Astrocyte of the spinal cord (primary cell): ENCODE measurements around the gene APC2.

Experiments used
- DNase-seq: peaks from one replicate; pipeline ENCODE4 v3.0.0; 2011; ENCODE audit warnings: low read depth, low spot score
- H3K4me3 ChIP-seq: 2 replicates; pipeline ENCODE4 v1.5.1; 2011; ENCODE audit warnings: low read depth, mild to moderate bottlenecking, low read length, moderate library complexity
- CTCF ChIP-seq: IDR thresholded peaks from 2 replicates; pipeline ENCODE4 v1.5.1; 2012; ENCODE audit warnings: low read depth, mild to moderate bottlenecking, low read length, inconsistent platforms
- in situ Hi-C: cut with HindIII; loops from 2 replicates; pipeline ENCODE4 v1.10.0; 2017; ENCODE audit warnings: low sequenced_read_pairs

Gene APC2

GRCh38 chr19:1422360-1422759, 27.6 kb upstream of the APC2 start:
- no peak for TF ChIP-seq CTCF
- DNase-seq = no peak
- in situ Hi-C loops = no loop called here
- H3K4me3 ChIP-seq = no peak overlapping the region

- H3K4me3 ChIP-seq = no peak overlapping the region
- TF ChIP-seq CTCF = no peak
- DNase-seq = no peak
- in situ Hi-C loops = no loop called here
Observed at GRCh38 chr19:1422943-1423342, 27.0 kb upstream of the APC2 start.

- DNase-seq = no peak
- TF ChIP-seq CTCF = no peak
- no peak overlapping the region for H3K4me3 ChIP-seq
- in situ Hi-C loops = no loop called here
Observed at GRCh38 chr19:1423436-1424191, 26.3 kb upstream of the APC2 start.

- no peak for DNase-seq
- TF ChIP-seq CTCF = no peak
- no peak overlapping the region for H3K4me3 ChIP-seq
- in situ Hi-C loops = no loop called here
Observed at GRCh38 chr19:1424192-1424955, 25.5 kb upstream of the APC2 start.

GRCh38 chr19:1425102-1425837, 24.7 kb upstream of the APC2 start:
- no peak overlapping the region for H3K4me3 ChIP-seq
- in situ Hi-C loops = no loop called here
- DNase-seq = peak; percentile 33
- TF ChIP-seq CTCF = no peak

- DNase-seq = no peak
- in situ Hi-C loops = no loop called here
- no peak overlapping the region for H3K4me3 ChIP-seq
- no peak for TF ChIP-seq CTCF
Observed at GRCh38 chr19:1425902-1426301, 24.0 kb upstream of the APC2 start.
